GM23338 (cell line): ENCODE data around the gene CANT1. TPM values are rescaled to one million over a fixed set of nuclear protein-coding genes. Genes with fewer than 3 reads are reported as not detected.

Source experiments
- ATAC-seq: fragments of 200-7000 bp; cut with Tn5 transposase; 3 replicates; pipeline ENCODE4 v1.9.1; 2020
- DNase-seq: peaks from one replicate; pipeline ENCODE4 v3.0.0-alpha.2; 2015; ENCODE audit warnings: low spot score
- H2AFZ ChIP-seq: fragments of 200-600 bp; sonication (generic); 2 replicates; pipeline ENCODE4 v1.8.0; 2016; ENCODE audit warnings: antibody characterized with exemption, mild to moderate bottlenecking, moderate library complexity
- H3F3A ChIP-seq: fragments of 200-600 bp; sonication (generic); replicated peaks from 2 replicates; pipeline ENCODE4 v1.8.0; 2017; ENCODE audit warnings: antibody characterized with exemption, mixed run types, low read depth
- H3K27ac ChIP-seq: fragments of 200-600 bp; sonication (generic); 2 replicates; pipeline ENCODE4 v1.6.1; 2016; ENCODE audit warnings: low read depth
- H3K27me3 ChIP-seq: fragments of 200-600 bp; sonication (generic); 2 replicates; pipeline ENCODE4 v1.8.0; 2016; ENCODE audit warnings: mild to moderate bottlenecking, mixed run types, moderate library complexity; ENCODE audit not compliant: insufficient read depth
- H3K36me3 ChIP-seq: fragments of 200-600 bp; sonication (generic); 2 replicates; pipeline ENCODE4 v1.8.0; 2016; ENCODE audit warnings: mild to moderate bottlenecking; ENCODE audit not compliant: insufficient read depth
- H3K4me1 ChIP-seq: fragments of 200-600 bp; sonication (generic); 2 replicates; pipeline ENCODE4 v1.8.0; 2016; ENCODE audit warnings: mild to moderate bottlenecking, moderate library complexity; ENCODE audit not compliant: insufficient read depth
- H3K4me2 ChIP-seq: fragments of 200-600 bp; sonication (generic); 2 replicates; pipeline ENCODE4 v1.7.1; 2017; ENCODE audit warnings: mixed run types
- H3K4me3 ChIP-seq: fragments of 200-600 bp; sonication (generic); 2 replicates; pipeline ENCODE4 v1.6.1; 2016; ENCODE audit warnings: mixed run types
- H3K79me2 ChIP-seq: fragments of 200-600 bp; sonication (generic); replicated peaks from 2 replicates; pipeline ENCODE4 v1.8.0; 2017; ENCODE audit warnings: mild to moderate bottlenecking; ENCODE audit not compliant: insufficient read depth
- H3K9me2 ChIP-seq: fragments of 200-600 bp; sonication (generic); 2 replicates; pipeline ENCODE4 v1.8.0; 2017; ENCODE audit not compliant: insufficient read depth
- H4K20me1 ChIP-seq: fragments of 200-600 bp; sonication (generic); replicated peaks from 2 replicates; pipeline ENCODE4 v1.8.0; 2017; ENCODE audit warnings: mild to moderate bottlenecking; ENCODE audit not compliant: insufficient read depth
- H3K27ac Mint-ChIP-seq: 2 replicates; pipeline ENCODE4 v1.8.0; 2020; ENCODE audit warnings: inconsistent platforms, mild to moderate bottlenecking, moderate library complexity, mixed read lengths
- H3K27me3 Mint-ChIP-seq: 3 replicates; pipeline ENCODE4 v1.8.0; 2022; ENCODE audit warnings: low read depth, mild to moderate bottlenecking, moderate library complexity, mixed read lengths, inconsistent platforms; ENCODE audit not compliant: insufficient read depth, poor library complexity
- H3K36me3 Mint-ChIP-seq: 3 replicates; pipeline ENCODE4 v1.8.0; 2021; ENCODE audit warnings: low read depth, mild to moderate bottlenecking, inconsistent platforms, moderate library complexity, mixed read lengths
- H3K4me1 Mint-ChIP-seq: 3 replicates; pipeline ENCODE4 v1.8.0; 2020; ENCODE audit warnings: mild to moderate bottlenecking, inconsistent platforms, mixed read lengths
- H3K4me3 Mint-ChIP-seq: 3 replicates; pipeline ENCODE4 v1.8.0; 2021; ENCODE audit warnings: moderate library complexity, mild to moderate bottlenecking, inconsistent platforms, mixed read lengths
- H3K9me3 Mint-ChIP-seq: 3 replicates; pipeline ENCODE4 v1.8.0; 2020; ENCODE audit warnings: moderate library complexity, mild to moderate bottlenecking, inconsistent platforms, mixed read lengths
- CREB1 ChIP-seq: fragments of 250-450 bp; sonication (Bioruptor Pico); IDR thresholded peaks from 2 replicates; pipeline ENCODE4 v1.5.0; 2020; ENCODE audit warnings: low read depth, mild to moderate bottlenecking, moderate library complexity
- CTCF ChIP-seq, 2 experiments: fragments of 200-600 bp in 1 of 2; sonication (generic) in 1 of 2; conservative IDR thresholded peaks; 2 replicates each; pipeline versions ENCODE4 v1.5.1 to v1.6.1; 2016 to 2017; ENCODE audit warnings: antibody characterized with exemption in 2 of 2, low read depth in 2 of 2, mild to moderate bottlenecking in 2 of 2, moderate library complexity in 1 of 2
- EZH2 ChIP-seq: fragments of 200-600 bp; sonication (generic); IDR thresholded peaks from one replicate; pipeline ENCODE4 v1.8.0; 2017; ENCODE audit warnings: antibody characterized with exemption, mild to moderate bottlenecking, low read depth; ENCODE audit not compliant: unreplicated experiment
- EZH2phosphoT487 ChIP-seq: fragments of 200-600 bp; sonication (generic); IDR thresholded peaks from one replicate; pipeline ENCODE4 v1.8.1; 2018; ENCODE audit warnings: antibody characterized with exemption; ENCODE audit not compliant: unreplicated experiment
- JUNB ChIP-seq: IDR thresholded peaks from one replicate; pipeline ENCODE4 v1.6.1; 2016; ENCODE audit warnings: antibody characterized with exemption; ENCODE audit not compliant: unreplicated experiment
- NANOG ChIP-seq: IDR thresholded peaks from 2 replicates; pipeline ENCODE4 v1.6.1; 2016; ENCODE audit warnings: antibody characterized with exemption, borderline replicate concordance
- POLR2AphosphoS5 ChIP-seq: IDR thresholded peaks from 2 replicates; pipeline ENCODE4 v1.6.1; 2016; ENCODE audit warnings: antibody characterized with exemption, low read depth
- STAT1 ChIP-seq: IDR thresholded peaks from one replicate; pipeline ENCODE4 v1.6.1; 2016; ENCODE audit warnings: antibody characterized with exemption; ENCODE audit not compliant: unreplicated experiment
- ZNF114 ChIP-seq: fragments of 250-450 bp; sonication (Bioruptor Pico); IDR thresholded peaks from 2 replicates; pipeline ENCODE4 v1.5.0; 2020; ENCODE audit warnings: mild to moderate bottlenecking, moderate library complexity
- ZNF331 ChIP-seq: fragments of 250-450 bp; sonication (Bioruptor Pico); IDR thresholded peaks from 2 replicates; pipeline ENCODE4 v1.5.0; 2020; ENCODE audit warnings: low read depth, mild to moderate bottlenecking, moderate library complexity
- ZNF462 ChIP-seq: fragments of 250-450 bp; sonication (Bioruptor Pico); IDR thresholded peaks from 2 replicates; pipeline ENCODE4 v1.5.0; 2020; ENCODE audit warnings: mild to moderate bottlenecking, moderate library complexity
- polyA plus RNA-seq: library from polyadenylated mRNA; unstranded; fragments of >200 nt; fragmentation: Nextera tagmentation; extraction: Ambion mirVana; gene quantifications from 2 replicates; pipeline ENCODE4 v1.2.1, GENCODE V29; 2016
- total RNA-seq: library from RNA; depleted of rRNA; stranded (reverse); fragments of >200 nt; shearing (Covaris generic); gene quantifications from 2 replicates; pipeline ENCODE4 v1.2.3, GENCODE V29; 2014
- TF ChIP-seq, protein P1 (sequence below): IDR thresholded peaks from one replicate; pipeline ENCODE4 v1.6.1; 2018; ENCODE audit warnings: antibody characterized with exemption; ENCODE audit not compliant: unreplicated experiment
- TF ChIP-seq, protein P2 (sequence below): IDR thresholded peaks from 2 replicates; pipeline ENCODE4 v1.6.1; 2016; ENCODE audit warnings: antibody characterized with exemption

The CANT1 gene
- total and polyA plus RNA-seq, 2 experiments from 2014 or later: 5.9 to 38.8 TPM

- Histone ChIP-seq H2AFZ (no peak overlapping the region), H3K4me3 (peak overlapping the region; percentile 82), H3K9me2 (no peaks in the 10 kb centered on the region; the same call in 1 of the 2 replicates), H3K27ac (no peak overlapping the region), H3K79me2 (peaks cover 13% of the 10 kb centered on the region), H3K27me3 (peaks cover 46% of the 10 kb centered on the region), H3K4me1 (peaks cover 5% of the 10 kb centered on the region; the same call in 1 of the 2 replicates), H3K4me2 (peak overlapping the region; percentile 85), H3K36me3 (no peaks in the 10 kb centered on the region), H4K20me1 (peaks cover 32% of the 10 kb centered on the region), H3F3A (peaks cover 4% of the 10 kb centered on the region; the same call in 1 of the 2 replicates)
- no peak for DNase-seq
- Mint-ChIP-seq H3K9me3 (peaks cover 28% of the 10 kb centered on the region), H3K27me3 (peaks cover 50% of the 10 kb centered on the region), H3K27ac (peak overlapping the region; percentile 65; the same call in 1 of the 2 replicates), H3K36me3 (peaks cover 18% of the 10 kb centered on the region), H3K4me1 (peaks cover 19% of the 10 kb centered on the region), H3K4me3 (peak overlapping the region; percentile 91)
- TF ChIP-seq JUNB: no peak
- TF ChIP-seq CTCF (conservative IDR thresholded peaks at IDR 0.05; ENCODE audit: low read depth in 2 of 2): no peak
- TF ChIP-seq, protein P1, sequence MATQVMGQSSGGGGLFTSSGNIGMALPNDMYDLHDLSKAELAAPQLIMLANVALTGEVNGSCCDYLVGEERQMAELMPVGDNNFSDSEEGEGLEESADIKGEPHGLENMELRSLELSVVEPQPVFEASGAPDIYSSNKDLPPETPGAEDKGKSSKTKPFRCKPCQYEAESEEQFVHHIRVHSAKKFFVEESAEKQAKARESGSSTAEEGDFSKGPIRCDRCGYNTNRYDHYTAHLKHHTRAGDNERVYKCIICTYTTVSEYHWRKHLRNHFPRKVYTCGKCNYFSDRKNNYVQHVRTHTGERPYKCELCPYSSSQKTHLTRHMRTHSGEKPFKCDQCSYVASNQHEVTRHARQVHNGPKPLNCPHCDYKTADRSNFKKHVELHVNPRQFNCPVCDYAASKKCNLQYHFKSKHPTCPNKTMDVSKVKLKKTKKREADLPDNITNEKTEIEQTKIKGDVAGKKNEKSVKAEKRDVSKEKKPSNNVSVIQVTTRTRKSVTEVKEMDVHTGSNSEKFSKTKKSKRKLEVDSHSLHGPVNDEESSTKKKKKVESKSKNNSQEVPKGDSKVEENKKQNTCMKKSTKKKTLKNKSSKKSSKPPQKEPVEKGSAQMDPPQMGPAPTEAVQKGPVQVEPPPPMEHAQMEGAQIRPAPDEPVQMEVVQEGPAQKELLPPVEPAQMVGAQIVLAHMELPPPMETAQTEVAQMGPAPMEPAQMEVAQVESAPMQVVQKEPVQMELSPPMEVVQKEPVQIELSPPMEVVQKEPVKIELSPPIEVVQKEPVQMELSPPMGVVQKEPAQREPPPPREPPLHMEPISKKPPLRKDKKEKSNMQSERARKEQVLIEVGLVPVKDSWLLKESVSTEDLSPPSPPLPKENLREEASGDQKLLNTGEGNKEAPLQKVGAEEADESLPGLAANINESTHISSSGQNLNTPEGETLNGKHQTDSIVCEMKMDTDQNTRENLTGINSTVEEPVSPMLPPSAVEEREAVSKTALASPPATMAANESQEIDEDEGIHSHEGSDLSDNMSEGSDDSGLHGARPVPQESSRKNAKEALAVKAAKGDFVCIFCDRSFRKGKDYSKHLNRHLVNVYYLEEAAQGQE: no peak
- TF ChIP-seq POLR2AphosphoS5: no peak
- TF ChIP-seq ZNF462 (CRISPR knock-in tag): no peak
- TF ChIP-seq ZNF114 (CRISPR knock-in tag): no peak
- TF ChIP-seq, protein P2, sequence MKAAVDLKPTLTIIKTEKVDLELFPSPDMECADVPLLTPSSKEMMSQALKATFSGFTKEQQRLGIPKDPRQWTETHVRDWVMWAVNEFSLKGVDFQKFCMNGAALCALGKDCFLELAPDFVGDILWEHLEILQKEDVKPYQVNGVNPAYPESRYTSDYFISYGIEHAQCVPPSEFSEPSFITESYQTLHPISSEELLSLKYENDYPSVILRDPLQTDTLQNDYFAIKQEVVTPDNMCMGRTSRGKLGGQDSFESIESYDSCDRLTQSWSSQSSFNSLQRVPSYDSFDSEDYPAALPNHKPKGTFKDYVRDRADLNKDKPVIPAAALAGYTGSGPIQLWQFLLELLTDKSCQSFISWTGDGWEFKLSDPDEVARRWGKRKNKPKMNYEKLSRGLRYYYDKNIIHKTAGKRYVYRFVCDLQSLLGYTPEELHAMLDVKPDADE: no peak
- TF ChIP-seq NANOG: no peak
- TF ChIP-seq EZH2phosphoT487: no peak
- TF ChIP-seq STAT1: no peak
- no peak for TF ChIP-seq EZH2
- TF ChIP-seq CREB1 (CRISPR knock-in tag): no peak
- TF ChIP-seq ZNF331 (CRISPR knock-in tag): no peak
- ATAC-seq: no peak
These were observed 737 bp downstream of the CANT1 start for GRCh38 chr17:79008666-79009387.
